ENCODE results near the gene TLL1. TPM values are rescaled to one million over a fixed set of nuclear protein-coding genes. Genes with fewer than 3 reads are reported as not detected.

Gene TLL1
- total RNA-seq, 1 experiment from 2014 or later = not detected

DNA sequence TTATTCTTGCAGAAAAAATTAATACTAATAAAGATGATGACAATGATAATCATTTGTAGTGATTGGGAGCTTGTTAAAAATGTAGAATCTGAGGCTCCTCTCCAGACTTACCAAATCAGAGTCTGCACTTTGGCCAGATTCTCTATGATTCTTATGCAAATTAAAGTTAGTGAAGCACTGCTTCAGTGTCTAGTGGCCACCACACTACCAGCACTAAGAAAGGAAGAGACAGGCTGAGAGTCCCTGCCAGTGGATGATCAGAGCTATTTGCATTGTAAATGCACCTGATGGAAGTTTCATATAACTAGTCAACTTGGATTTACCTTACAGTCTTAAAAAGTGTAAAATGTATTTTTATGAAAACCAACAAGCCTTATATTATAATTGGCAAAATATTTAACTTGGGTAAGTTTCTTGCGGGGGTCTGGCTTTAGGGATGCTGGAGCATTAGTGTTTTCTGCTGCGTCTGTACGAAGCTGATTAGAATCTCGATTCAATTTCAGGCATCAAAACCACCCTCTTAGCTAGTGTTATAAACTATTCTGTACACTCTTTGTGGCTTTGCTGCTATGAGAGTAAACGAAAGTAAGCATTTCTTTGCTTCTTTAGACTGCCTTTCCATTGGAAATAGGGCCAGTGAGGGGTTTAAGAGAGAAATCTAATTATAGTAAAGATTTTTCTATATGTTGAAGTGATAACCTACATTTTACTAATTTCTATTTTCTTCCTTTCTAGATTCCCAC, 114.1 kb downstream of the TLL1 start:
- Histone ChIP-seq H3K14ac (ENCODE audit: insufficient read depth, low read length) (no peak overlapping the region), H2AFZ (ENCODE audit: low read length) (no peak overlapping the region)
- no peaks in the 10 kb centered on the region for H3K36me3 Mint-ChIP-seq (ENCODE audit: insufficient read depth in 1 of 3, low read depth in 3 of 3)

More for the DNA sequence above, 114.1 kb downstream of the TLL1 start:
- Mint-ChIP-seq H3K27me3 (ENCODE audit: low read depth) (no peaks in the 10 kb centered on the region), H3K27ac (no peak overlapping the region), H3K4me3 (no peak overlapping the region), H3K9me3 (no peaks in the 10 kb centered on the region), H3K4me1 (peaks cover 9 to 10% of the 10 kb centered on the region in 2 experiments)
- H3K9ac ChIP-seq (ENCODE audit: extremely low read depth, insufficient read length, low read length) = no peak overlapping the region
- H3K27ac ChIP-seq (ENCODE audit: insufficient read length, low read depth, low read length) = no peak overlapping the region
- no peak overlapping the region for H2BK12ac ChIP-seq (ENCODE audit: insufficient read length, low read depth, low read length)
- H3K23me2 ChIP-seq (ENCODE audit: insufficient read length, low read depth, low read length, poor library complexity, severe bottlenecking) = no peaks in the 10 kb centered on the region
- no peak overlapping the region for H4K8ac ChIP-seq (replicated peaks; ENCODE audit: insufficient read length, low read depth, low read length)
- no peaks in the 10 kb centered on the region for H3K27me3 ChIP-seq (ENCODE audit: insufficient read depth, low read length)
- H3K79me2 ChIP-seq (ENCODE audit: insufficient read depth, low read length) = no peaks in the 10 kb centered on the region
- H3K79me1 ChIP-seq (ENCODE audit: insufficient read depth, low read depth, low read length, poor library complexity, severe bottlenecking) = no peaks in the 10 kb centered on the region
- DNase-seq = no peak
- no CpG with 5 or more reads among the region's 5 CpGs for WGBS (ENCODE audit: extremely low coverage, insufficient read length, low lambda C conversion rate)
- H3K4me2 ChIP-seq (ENCODE audit: insufficient read depth, insufficient read length, low read length) = no peak overlapping the region
- H3K9me3 ChIP-seq (ENCODE audit: control insufficient read depth, low read depth, low read length) = no peaks in the 10 kb centered on the region
- H3K56ac ChIP-seq (ENCODE audit: insufficient read length, low read depth, low read length) = no peak overlapping the region
- TF ChIP-seq, protein P1, sequence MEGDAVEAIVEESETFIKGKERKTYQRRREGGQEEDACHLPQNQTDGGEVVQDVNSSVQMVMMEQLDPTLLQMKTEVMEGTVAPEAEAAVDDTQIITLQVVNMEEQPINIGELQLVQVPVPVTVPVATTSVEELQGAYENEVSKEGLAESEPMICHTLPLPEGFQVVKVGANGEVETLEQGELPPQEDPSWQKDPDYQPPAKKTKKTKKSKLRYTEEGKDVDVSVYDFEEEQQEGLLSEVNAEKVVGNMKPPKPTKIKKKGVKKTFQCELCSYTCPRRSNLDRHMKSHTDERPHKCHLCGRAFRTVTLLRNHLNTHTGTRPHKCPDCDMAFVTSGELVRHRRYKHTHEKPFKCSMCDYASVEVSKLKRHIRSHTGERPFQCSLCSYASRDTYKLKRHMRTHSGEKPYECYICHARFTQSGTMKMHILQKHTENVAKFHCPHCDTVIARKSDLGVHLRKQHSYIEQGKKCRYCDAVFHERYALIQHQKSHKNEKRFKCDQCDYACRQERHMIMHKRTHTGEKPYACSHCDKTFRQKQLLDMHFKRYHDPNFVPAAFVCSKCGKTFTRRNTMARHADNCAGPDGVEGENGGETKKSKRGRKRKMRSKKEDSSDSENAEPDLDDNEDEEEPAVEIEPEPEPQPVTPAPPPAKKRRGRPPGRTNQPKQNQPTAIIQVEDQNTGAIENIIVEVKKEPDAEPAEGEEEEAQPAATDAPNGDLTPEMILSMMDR (conservative IDR thresholded peaks at IDR 0.05) = no peak
- H2BK15ac ChIP-seq (ENCODE audit: low read depth, low read length) = no peak overlapping the region
- H2AK5ac ChIP-seq (ENCODE audit: insufficient read length, low read length) = no peak overlapping the region
- H3K23ac ChIP-seq (ENCODE audit: insufficient read length, low read depth, low read length) = no peak overlapping the region
- H4K91ac ChIP-seq (ENCODE audit: insufficient read length, low read depth, low read length) = no peak overlapping the region
- H3K4me1 ChIP-seq (ENCODE audit: insufficient read depth, low read length) = no peaks in the 10 kb centered on the region
- no peak overlapping the region for H2BK5ac ChIP-seq (ENCODE audit: insufficient read length, low read length)
- H4K5ac ChIP-seq (ENCODE audit: insufficient read length, low read depth, low read length) = no peak overlapping the region
- no peak overlapping the region for H2BK120ac ChIP-seq (ENCODE audit: low read depth, low read length, poor library complexity, severe bottlenecking)
- H4K20me1 ChIP-seq (ENCODE audit: control insufficient read depth, insufficient read depth, insufficient read length) = no peaks in the 10 kb centered on the region
- no peak overlapping the region for H2BK20ac ChIP-seq (ENCODE audit: low read depth, low read length, poor library complexity, severe bottlenecking)
- H3K18ac ChIP-seq (ENCODE audit: insufficient read length, low read depth, low read length) = no peak overlapping the region
- H3T11ph ChIP-seq (ENCODE audit: low read length) = no peak overlapping the region
- no peak overlapping the region for H3K4ac ChIP-seq (ENCODE audit: low read depth, low read length)
